ENCODE results near the gene TBC1D24. TPM values are rescaled to one million over a fixed set of nuclear protein-coding genes. Genes with fewer than 3 reads are reported as not detected.

The TBC1D24 gene
- total and polyA plus RNA-seq, 9 of the 15 experiments (the other 6 are each of a cell fraction or from before 2014, with no cell fraction given) = 1.7 to 22.6 (median 7.2) TPM

GRCh38 chr16:2428051-2428783, 46.7 kb upstream of the TBC1D24 start (continued):
- TF ChIP-seq CUX1 (CRISPR knock-in tag; IDR thresholded peaks at IDR 0.05) (no peak), REST (IDR thresholded peaks at IDR 0.05; ENCODE audit: borderline replicate concordance) (peak; percentile 47; the same call in 1 of the 2 replicates), REST (CRISPR knock-in tag; IDR thresholded peaks at IDR 0.05; ENCODE audit: low read depth) (no peak), NCOR1 (IDR thresholded peaks at IDR 0.05) (no peak), JUND (IDR thresholded peaks at IDR 0.05; ENCODE audit: borderline replicate concordance, low read depth, low read length) (peak; percentile 57), JUND (tag; IDR thresholded peaks at IDR 0.05; ENCODE audit: borderline replicate concordance, low read depth, low read length) (no peak), ZNF696 (CRISPR knock-in tag; conservative IDR thresholded peaks at IDR 0.05) (no peak)
